Chondrocyte (in vitro differentiated cells): ENCODE data around the gene LTBP3. TPM values are rescaled to one million over a fixed set of nuclear protein-coding genes. Genes with fewer than 3 reads are reported as not detected.

ENCODE experiments used
- DNase-seq: peaks from one replicate; pipeline ENCODE4 v3.0.0; 2021; ENCODE audit warnings: mixed read lengths, low spot score
- H3K27ac Mint-ChIP-seq: one replicate; pipeline ENCODE4 v1.8.0; 2021; ENCODE audit warnings: mild to moderate bottlenecking, moderate library complexity, mixed read lengths; ENCODE audit not compliant: unreplicated experiment
- H3K27me3 Mint-ChIP-seq: 2 replicates; pipeline ENCODE4 v1.8.0; 2021; ENCODE audit warnings: low read depth, mixed read lengths
- H3K36me3 Mint-ChIP-seq: 2 replicates; pipeline ENCODE4 v1.8.0; 2021; ENCODE audit warnings: low read depth, mixed read lengths
- H3K4me1 Mint-ChIP-seq: 2 replicates; pipeline ENCODE4 v1.8.0; 2021; ENCODE audit warnings: low read depth, mild to moderate bottlenecking, mixed read lengths
- H3K4me3 Mint-ChIP-seq: one replicate; pipeline ENCODE4 v1.8.0; 2021; ENCODE audit warnings: mild to moderate bottlenecking, moderate library complexity, mixed read lengths; ENCODE audit not compliant: unreplicated experiment
- H3K9me3 Mint-ChIP-seq: 2 replicates; pipeline ENCODE4 v1.8.0; 2021; ENCODE audit warnings: low read depth, mixed read lengths
- CTCF ChIP-seq: fragments of 200-600 bp; sonication (generic); IDR thresholded peaks from 2 replicates; pipeline ENCODE4 v1.5.0; 2021; ENCODE audit warnings: antibody characterized with exemption, mild to moderate bottlenecking, moderate library complexity
- total RNA-seq: library from RNA; stranded (reverse); gene quantifications from 3 replicates; pipeline ENCODE4 v1.2.1, GENCODE V29; 2021

LTBP3 gene
- total RNA-seq, 1 donor from 2014 or later, result 271 TPM

- Mint-ChIP-seq H3K27me3 (no peaks in the 10 kb centered on the region), H3K9me3 (no peaks in the 10 kb centered on the region)
Measured at GRCh38 chr11:65551572-65552387, 6.4 kb downstream of the LTBP3 start.

GRCh38 chr11:65549096-65549495 lies 9.1 kb downstream of the LTBP3 start:
- peaks cover 44% of the 10 kb centered on the region for H3K36me3 Mint-ChIP-seq
- no peaks in the 10 kb centered on the region for H3K27me3 Mint-ChIP-seq
- no peak for DNase-seq
- TF ChIP-seq CTCF, result no peak
- H3K9me3 Mint-ChIP-seq, result no peaks in the 10 kb centered on the region
- no peak overlapping the region for H3K4me3 Mint-ChIP-seq
- H3K4me1 Mint-ChIP-seq, result peaks cover 10% of the 10 kb centered on the region
- peak overlapping the region; percentile 18 for H3K27ac Mint-ChIP-seq

More at GRCh38 chr11:65551572-65552387, 6.4 kb downstream of the LTBP3 start:
- no peak for DNase-seq
- H3K36me3 Mint-ChIP-seq, result peaks cover 34% of the 10 kb centered on the region
- no peak overlapping the region for H3K4me3 Mint-ChIP-seq
- H3K27ac Mint-ChIP-seq, result no peak overlapping the region
- H3K4me1 Mint-ChIP-seq, result peaks cover 35% of the 10 kb centered on the region
- TF ChIP-seq CTCF, result peak; percentile 74

- H3K4me3 Mint-ChIP-seq, result no peak overlapping the region
- no peak overlapping the region for H3K27ac Mint-ChIP-seq
- peaks cover 46% of the 10 kb centered on the region for H3K36me3 Mint-ChIP-seq
- no peak for TF ChIP-seq CTCF
- H3K9me3 Mint-ChIP-seq, result no peaks in the 10 kb centered on the region
- no peak for DNase-seq
- H3K27me3 Mint-ChIP-seq, result no peaks in the 10 kb centered on the region
- peaks cover 10% of the 10 kb centered on the region for H3K4me1 Mint-ChIP-seq
Measured at GRCh38 chr11:65548395-65548794, 9.8 kb downstream of the LTBP3 start.

GRCh38 chr11:65547446-65548125 lies 10.6 kb downstream of the LTBP3 start:
- no peaks in the 10 kb centered on the region for H3K9me3 Mint-ChIP-seq
- H3K27ac Mint-ChIP-seq, result no peak overlapping the region
- peaks cover 10% of the 10 kb centered on the region for H3K4me1 Mint-ChIP-seq
- no peak for TF ChIP-seq CTCF
- H3K27me3 Mint-ChIP-seq, result no peaks in the 10 kb centered on the region
- no peak for DNase-seq
- peaks cover 47% of the 10 kb centered on the region for H3K36me3 Mint-ChIP-seq
- no peak overlapping the region for H3K4me3 Mint-ChIP-seq

GRCh38 chr11:65546217-65546958 lies 11.8 kb downstream of the LTBP3 start:
- H3K4me1 Mint-ChIP-seq, result peaks cover 8% of the 10 kb centered on the region
- H3K27ac Mint-ChIP-seq, result no peak overlapping the region
- TF ChIP-seq CTCF, result no peak
- no peaks in the 10 kb centered on the region for H3K27me3 Mint-ChIP-seq
- peaks cover 36% of the 10 kb centered on the region for H3K36me3 Mint-ChIP-seq
- H3K4me3 Mint-ChIP-seq, result no peak overlapping the region
- no peak for DNase-seq
- H3K9me3 Mint-ChIP-seq, result no peaks in the 10 kb centered on the region
